Omental fat pad (tissue), 4 donors: ENCODE measurements around the gene GMDS. TPM values are rescaled to one million over a fixed set of nuclear protein-coding genes. Genes with fewer than 3 reads are reported as not detected.

Source experiments
- ATAC-seq: fragments of 150-250 bp; one replicate; pipeline ENCODE4 v1.9.1; 2016; ENCODE audit warnings: mild to moderate bottlenecking, moderate library complexity; ENCODE audit not compliant: low FRiP score
- DNase-seq: peaks from one replicate; pipeline ENCODE4 v3.0.0-alpha.2; 2019; ENCODE audit warnings: low spot score
- total RNA-seq, 4 donors: library from RNA; depleted of rRNA; stranded (reverse); fragments of >200 nt; gene quantifications; one replicate each; pipeline ENCODE4 v1.1.0, GENCODE V29; 2016
- TF ChIP-seq, protein P1 (sequence below), 3 donors: fragments of 450-650 bp; IDR thresholded peaks; one replicate each; pipeline ENCODE4 v1.5.1; 2016 to 2017; ENCODE audit warnings: antibody characterized with exemption in 3 of 3, mild to moderate bottlenecking in 3 of 3, moderate library complexity in 2 of 3

The GMDS gene
- total RNA-seq, 4 donors from 2014 or later = 5.6 to 20.6 (median 10.7) TPM

DNA sequence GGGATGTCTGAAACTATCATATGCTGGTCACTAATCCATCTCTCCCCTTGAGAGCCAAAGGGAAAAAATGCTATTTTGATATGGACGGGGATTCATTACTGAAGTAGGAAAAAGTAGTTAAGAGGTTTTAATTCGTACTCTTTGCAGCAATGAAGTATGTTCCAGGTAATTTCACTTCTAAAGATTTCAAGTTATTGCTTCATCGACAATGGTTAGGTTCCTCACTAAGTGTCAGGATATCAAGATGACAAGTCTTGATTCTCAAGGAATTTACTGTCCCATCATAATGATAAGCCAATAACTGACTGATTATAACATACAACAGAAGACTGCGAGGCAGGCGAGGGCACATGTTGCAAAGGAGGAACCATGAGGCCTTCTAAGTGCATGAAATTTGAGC lies 57.0 kb downstream of the GMDS start:
- ATAC-seq = no peak
- TF ChIP-seq, protein P1, sequence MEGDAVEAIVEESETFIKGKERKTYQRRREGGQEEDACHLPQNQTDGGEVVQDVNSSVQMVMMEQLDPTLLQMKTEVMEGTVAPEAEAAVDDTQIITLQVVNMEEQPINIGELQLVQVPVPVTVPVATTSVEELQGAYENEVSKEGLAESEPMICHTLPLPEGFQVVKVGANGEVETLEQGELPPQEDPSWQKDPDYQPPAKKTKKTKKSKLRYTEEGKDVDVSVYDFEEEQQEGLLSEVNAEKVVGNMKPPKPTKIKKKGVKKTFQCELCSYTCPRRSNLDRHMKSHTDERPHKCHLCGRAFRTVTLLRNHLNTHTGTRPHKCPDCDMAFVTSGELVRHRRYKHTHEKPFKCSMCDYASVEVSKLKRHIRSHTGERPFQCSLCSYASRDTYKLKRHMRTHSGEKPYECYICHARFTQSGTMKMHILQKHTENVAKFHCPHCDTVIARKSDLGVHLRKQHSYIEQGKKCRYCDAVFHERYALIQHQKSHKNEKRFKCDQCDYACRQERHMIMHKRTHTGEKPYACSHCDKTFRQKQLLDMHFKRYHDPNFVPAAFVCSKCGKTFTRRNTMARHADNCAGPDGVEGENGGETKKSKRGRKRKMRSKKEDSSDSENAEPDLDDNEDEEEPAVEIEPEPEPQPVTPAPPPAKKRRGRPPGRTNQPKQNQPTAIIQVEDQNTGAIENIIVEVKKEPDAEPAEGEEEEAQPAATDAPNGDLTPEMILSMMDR (IDR thresholded peaks at IDR 0.05) = no peak
- no peak for DNase-seq

DNA sequence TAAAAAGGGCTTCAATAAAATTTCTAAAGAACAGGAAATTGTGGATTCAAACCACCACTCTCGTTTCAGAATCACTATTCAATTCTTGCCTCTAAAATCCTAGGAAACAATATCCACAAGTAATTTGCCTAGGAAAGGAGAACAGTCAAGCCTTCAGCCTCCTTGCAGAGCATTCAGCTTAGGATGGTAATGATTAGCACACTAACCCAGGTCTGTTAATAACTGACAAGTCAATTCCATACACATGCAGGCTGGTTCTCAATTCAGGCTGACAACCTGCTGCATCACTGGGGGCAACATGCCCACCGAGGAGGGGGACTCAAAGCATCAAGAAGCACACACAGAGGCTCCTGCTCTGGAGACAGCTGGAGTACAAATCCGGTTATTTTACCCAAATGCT lies 57.6 kb downstream of the GMDS start:
- no peak for ATAC-seq
- TF ChIP-seq, protein P1 (IDR thresholded peaks at IDR 0.05) = no peak
- DNase-seq = no peak

DNA sequence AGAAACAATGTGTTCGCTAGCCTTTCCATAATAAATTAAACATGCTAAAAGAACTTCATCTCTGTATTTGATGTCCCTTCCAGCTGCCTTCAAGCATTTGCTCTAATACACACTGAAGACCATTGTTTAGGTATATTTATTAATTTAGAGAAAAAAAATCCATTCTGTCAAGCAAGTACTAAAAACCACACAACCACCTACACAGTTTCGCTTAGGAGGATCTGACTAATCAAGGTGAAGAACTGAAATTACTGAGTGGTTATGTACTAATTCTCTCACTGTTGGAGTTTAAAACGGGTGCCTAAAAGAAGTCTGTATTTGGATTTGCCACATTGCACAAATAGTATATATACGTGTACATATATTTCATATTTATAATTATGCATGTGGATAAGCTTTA lies 58.9 kb downstream of the GMDS start:
- DNase-seq (no peak), ATAC-seq (no peak)
- TF ChIP-seq, protein P1 (IDR thresholded peaks at IDR 0.05) = no peak

DNA sequence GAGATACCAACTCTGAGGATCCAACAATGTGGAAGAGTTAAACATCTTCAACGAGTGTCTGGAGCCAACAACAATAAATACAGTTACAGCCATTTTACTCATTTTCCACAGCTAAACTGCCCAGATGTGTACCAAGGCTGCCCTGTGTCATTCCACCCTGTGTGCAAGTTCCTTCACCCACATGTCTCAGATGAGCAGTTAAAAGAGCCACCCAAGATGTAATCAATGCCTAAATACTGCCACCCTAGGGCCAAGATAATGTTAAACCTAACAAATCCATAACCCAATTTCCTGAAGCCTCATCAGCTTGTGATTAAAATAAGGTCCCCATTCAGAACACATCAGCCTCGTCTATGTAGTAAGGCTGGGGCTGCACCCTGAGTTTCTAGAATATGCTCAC lies 59.9 kb downstream of the GMDS start:
- TF ChIP-seq, protein P1 (IDR thresholded peaks at IDR 0.05) = no peak
- DNase-seq = no peak
- no peak for ATAC-seq

DNA sequence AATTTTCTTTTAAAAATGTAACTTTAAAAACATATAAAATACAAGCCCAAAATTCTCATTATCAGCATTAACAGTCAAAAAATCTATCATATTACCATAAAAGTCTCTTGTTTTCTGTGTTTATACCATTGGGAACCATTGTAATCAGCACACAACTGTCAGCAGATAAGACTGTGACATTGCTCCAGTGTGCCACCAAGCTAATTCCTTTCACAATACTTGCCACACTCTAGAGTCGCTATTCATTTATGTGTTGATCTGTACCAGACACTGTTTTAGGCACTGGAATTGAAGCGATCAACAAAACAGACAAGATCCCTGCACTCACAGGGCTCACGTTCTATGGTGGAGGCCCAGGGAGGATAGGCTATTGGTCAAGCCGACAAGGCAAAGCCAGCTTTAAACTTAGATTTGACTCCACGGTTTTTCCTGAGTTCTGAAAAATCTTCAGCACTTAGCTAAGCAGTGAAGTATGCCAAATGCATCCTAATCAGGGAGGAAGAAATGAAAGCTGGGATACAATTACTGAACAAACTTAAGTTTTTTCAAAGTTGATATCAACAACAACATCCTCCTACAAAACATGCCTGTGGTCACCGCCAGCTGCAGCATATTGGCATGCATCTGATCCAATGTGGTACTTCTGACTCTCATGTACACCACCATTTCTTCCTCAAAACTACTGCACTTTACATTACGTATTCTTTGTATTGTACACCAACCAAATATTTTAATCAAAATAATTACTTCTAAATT lies 60.5 kb downstream of the GMDS start:
- no peak for ATAC-seq
- TF ChIP-seq, protein P1 (IDR thresholded peaks at IDR 0.05) = no peak
- no peak for DNase-seq

DNA sequence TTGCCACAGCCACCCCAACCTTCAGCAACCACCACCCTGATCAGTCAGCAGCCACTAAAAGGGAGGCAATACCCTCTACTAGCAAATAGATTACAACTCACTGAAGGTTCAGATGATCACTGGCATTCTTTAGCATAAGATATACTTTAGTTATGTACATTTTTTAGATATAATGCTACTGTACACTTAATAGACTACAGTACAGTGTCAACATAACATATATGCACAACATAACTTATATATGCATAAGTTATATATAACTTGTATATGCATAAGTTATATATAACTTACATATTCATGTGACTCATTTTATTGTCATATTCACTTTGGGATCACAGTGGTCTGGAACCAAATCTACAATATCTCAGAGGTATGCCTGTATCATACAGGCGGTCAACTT lies 61.7 kb downstream of the GMDS start:
- TF ChIP-seq, protein P1 (IDR thresholded peaks at IDR 0.05) = no peak
- ATAC-seq (no peak), DNase-seq (no peak)

DNA sequence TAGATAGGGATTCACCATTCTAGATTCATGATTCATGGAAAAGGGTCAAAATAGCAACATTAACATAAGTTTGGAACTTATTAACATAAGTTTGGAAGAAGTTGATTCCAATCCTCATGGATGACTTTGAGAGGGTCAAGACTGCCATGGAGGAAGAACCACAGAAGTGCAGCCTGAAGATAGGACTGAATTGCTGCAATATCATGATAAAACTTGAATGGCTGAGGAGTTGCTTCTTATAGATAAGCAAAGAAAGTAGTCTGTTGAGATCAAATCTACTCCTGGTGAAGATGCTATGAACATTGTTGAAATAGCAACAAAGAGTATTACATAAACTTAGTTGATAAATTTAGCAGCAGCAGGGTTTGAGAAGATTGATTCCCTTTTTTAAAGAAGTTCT lies 62.2 kb downstream of the GMDS start:
- TF ChIP-seq, protein P1 (IDR thresholded peaks at IDR 0.05) = no peak
- DNase-seq (no peak), ATAC-seq (no peak)
